OCI-LY3 (cell line): ENCODE results near the gene SYNPO2.

ENCODE experiments used
- H2AFZ ChIP-seq: fragments of 200-600, 300-600 bp; shearing (Covaris generic); 2 replicates; pipeline ENCODE4 v1.6.0; 2014; ENCODE audit warnings: antibody characterized with exemption, low read depth, low read length
- H3K27ac ChIP-seq: fragments of 200-600, 300-600 bp; sonication (generic); 2 replicates; pipeline ENCODE4 v1.5.1; 2014; ENCODE audit warnings: mild to moderate bottlenecking, low read length, moderate library complexity, mixed read lengths
- H3K27me3 ChIP-seq: fragments of 200-600, 300-600 bp; sonication (generic); 2 replicates; pipeline ENCODE4 v1.6.1; 2014; ENCODE audit warnings: low read depth, low read length, mixed read lengths
- H3K36me3 ChIP-seq: fragments of 200-600, 300-600 bp; sonication (generic); replicated peaks from 2 replicates; pipeline ENCODE3; 2014; ENCODE audit warnings: low read depth, low read length, mixed read lengths
- H3K4me1 ChIP-seq: fragments of 300-600, 200-600 bp; sonication (generic); 2 replicates; pipeline ENCODE4 v1.6.1; 2014; ENCODE audit warnings: low read length, mixed read lengths
- H3K4me2 ChIP-seq: fragments of 200-600, 300-600 bp; sonication (generic); 2 replicates; pipeline ENCODE4 v1.6.1; 2014; ENCODE audit warnings: low read length, mixed read lengths
- H3K4me3 ChIP-seq: fragments of 300-600, 200-600 bp; sonication (generic); 2 replicates; pipeline ENCODE4 v1.5.1; 2014; ENCODE audit warnings: antibody characterized with exemption, mild to moderate bottlenecking, low read length, moderate library complexity
- H3K79me2 ChIP-seq: fragments of 300-600, 200-600 bp; shearing (Covaris generic); 2 replicates; pipeline ENCODE4 v1.6.1; 2014; ENCODE audit warnings: mild to moderate bottlenecking, low read length, mixed read lengths
- H3K9ac ChIP-seq: fragments of 300-600, 200-600 bp; shearing (Covaris generic); 2 replicates; pipeline ENCODE4 v1.6.0; 2014; ENCODE audit warnings: mild to moderate bottlenecking, low read length, moderate library complexity
- H3K9me3 ChIP-seq: fragments of 200-600, 300-600 bp; shearing (Covaris generic); 2 replicates; pipeline ENCODE4 v1.6.1; 2014; ENCODE audit warnings: low read length, mixed read lengths; ENCODE audit not compliant: insufficient read depth
- H4K20me1 ChIP-seq: fragments of 200-600, 300-600 bp; sonication (generic); 2 replicates; pipeline ENCODE4 v1.6.1; 2016; ENCODE audit warnings: low read length, mixed read lengths; ENCODE audit not compliant: insufficient read depth
- EZH2phosphoT487 ChIP-seq: fragments of 200-600 bp; shearing (Covaris generic); IDR thresholded peaks from 2 replicates; pipeline ENCODE4 v1.6.1; 2018; ENCODE audit warnings: antibody characterized with exemption, mixed run types, low read depth
- TF ChIP-seq, protein P1 (sequence below): fragments of 200-600, 300-600 bp; sonication (generic); IDR thresholded peaks from 2 replicates; pipeline ENCODE4 v1.5.1; 2014; ENCODE audit warnings: antibody characterized with exemption, low read length, low read depth

SYNPO2 gene

DNA sequence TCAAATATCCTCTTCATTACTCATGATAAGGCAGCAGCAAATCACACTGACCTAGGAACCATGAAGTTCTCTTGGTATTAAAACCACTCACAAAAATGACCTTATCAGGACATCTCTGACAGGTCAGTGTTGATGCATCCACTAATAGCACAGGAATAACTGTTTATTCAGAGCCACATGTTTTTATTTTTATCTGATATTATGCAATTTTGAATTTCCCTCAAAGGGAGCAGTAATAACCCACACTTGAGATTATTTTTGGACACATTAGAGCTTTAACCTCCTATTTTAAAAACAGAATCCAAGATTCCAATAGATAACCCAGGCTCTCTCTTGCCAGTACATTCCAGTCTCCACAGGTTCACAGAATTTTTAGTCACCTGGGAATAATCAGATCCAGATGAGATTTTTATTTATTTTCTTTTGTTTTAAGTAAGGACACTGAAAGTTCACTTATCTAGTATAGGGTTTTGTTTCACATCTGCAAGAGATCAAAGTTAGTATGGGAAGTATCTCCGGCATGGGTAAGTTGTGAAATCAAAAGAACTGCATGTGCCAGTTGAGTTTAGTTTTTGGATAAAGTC is 210.7 kb downstream of the SYNPO2 start:
- Histone ChIP-seq H3K9ac (no peak overlapping the region), H3K79me2 (no peaks in the 10 kb centered on the region), H3K27me3 (no peaks in the 10 kb centered on the region), H3K27ac (no peak overlapping the region), H3K4me3 (no peak overlapping the region), H3K9me3 (no peaks in the 10 kb centered on the region), H3K36me3 (no peaks in the 10 kb centered on the region), H2AFZ (no peak overlapping the region), H3K4me2 (no peak overlapping the region), H3K4me1 (no peaks in the 10 kb centered on the region), H4K20me1 (no peaks in the 10 kb centered on the region)
- TF ChIP-seq, protein P1, sequence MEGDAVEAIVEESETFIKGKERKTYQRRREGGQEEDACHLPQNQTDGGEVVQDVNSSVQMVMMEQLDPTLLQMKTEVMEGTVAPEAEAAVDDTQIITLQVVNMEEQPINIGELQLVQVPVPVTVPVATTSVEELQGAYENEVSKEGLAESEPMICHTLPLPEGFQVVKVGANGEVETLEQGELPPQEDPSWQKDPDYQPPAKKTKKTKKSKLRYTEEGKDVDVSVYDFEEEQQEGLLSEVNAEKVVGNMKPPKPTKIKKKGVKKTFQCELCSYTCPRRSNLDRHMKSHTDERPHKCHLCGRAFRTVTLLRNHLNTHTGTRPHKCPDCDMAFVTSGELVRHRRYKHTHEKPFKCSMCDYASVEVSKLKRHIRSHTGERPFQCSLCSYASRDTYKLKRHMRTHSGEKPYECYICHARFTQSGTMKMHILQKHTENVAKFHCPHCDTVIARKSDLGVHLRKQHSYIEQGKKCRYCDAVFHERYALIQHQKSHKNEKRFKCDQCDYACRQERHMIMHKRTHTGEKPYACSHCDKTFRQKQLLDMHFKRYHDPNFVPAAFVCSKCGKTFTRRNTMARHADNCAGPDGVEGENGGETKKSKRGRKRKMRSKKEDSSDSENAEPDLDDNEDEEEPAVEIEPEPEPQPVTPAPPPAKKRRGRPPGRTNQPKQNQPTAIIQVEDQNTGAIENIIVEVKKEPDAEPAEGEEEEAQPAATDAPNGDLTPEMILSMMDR = no peak
- TF ChIP-seq EZH2phosphoT487 = no peak

DNA sequence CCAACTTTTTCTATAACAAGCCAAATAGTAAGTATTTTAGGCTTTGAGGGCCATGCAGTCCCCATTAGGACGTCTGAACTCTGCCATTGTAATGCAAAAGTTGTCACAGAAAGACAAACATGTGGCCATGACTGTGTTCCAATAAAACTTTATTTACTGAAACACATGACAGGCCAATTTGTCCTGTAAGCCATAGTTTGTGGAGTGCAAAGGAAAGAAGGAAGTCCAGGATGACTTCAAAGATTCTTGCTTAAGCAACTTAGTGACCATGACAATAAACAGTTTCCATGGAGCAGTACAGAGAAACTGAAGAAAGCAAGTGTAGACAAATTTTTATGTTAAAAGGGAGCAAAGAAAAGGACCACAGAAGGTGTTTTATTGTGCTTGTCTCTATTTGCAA is 212.0 kb downstream of the SYNPO2 start:
- no peaks in the 10 kb centered on the region for H3K79me2 ChIP-seq
- H3K36me3 ChIP-seq = no peaks in the 10 kb centered on the region
- no peaks in the 10 kb centered on the region for H4K20me1 ChIP-seq
- no peak overlapping the region for H3K9ac ChIP-seq
- H2AFZ ChIP-seq = no peak overlapping the region
- H3K4me1 ChIP-seq = no peaks in the 10 kb centered on the region
- no peak overlapping the region for H3K4me3 ChIP-seq
- H3K27ac ChIP-seq = no peak overlapping the region
- no peak overlapping the region for H3K4me2 ChIP-seq
- TF ChIP-seq EZH2phosphoT487 = no peak
- H3K9me3 ChIP-seq = no peaks in the 10 kb centered on the region
- H3K27me3 ChIP-seq = no peaks in the 10 kb centered on the region

DNA sequence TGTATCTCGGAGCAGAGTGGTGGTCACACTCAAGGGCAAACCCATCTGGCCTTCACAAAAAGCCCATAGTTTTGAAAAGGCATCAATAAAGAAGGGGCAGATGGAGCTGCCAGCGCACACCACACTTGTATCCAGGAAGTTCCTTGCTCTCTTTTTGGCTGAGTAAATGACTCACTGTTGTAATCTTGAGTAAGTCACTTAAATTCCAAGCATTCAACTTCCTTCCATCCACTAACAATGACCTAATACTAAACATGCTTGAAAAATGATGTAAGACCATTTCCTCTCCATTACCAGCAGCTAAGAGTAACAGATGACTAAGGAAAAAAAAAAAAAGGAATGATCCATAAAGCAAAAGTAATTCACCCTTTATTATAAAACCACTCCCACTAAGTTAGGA is 214.6 kb downstream of the SYNPO2 start:
- TF ChIP-seq EZH2phosphoT487 = no peak
- Histone ChIP-seq H3K4me3 (no peak overlapping the region), H3K9ac (no peak overlapping the region), H2AFZ (no peak overlapping the region), H3K79me2 (no peaks in the 10 kb centered on the region), H3K4me2 (no peak overlapping the region), H3K4me1 (no peaks in the 10 kb centered on the region), H3K27me3 (no peaks in the 10 kb centered on the region), H3K36me3 (no peaks in the 10 kb centered on the region), H3K9me3 (no peaks in the 10 kb centered on the region), H4K20me1 (no peaks in the 10 kb centered on the region), H3K27ac (no peak overlapping the region)

DNA sequence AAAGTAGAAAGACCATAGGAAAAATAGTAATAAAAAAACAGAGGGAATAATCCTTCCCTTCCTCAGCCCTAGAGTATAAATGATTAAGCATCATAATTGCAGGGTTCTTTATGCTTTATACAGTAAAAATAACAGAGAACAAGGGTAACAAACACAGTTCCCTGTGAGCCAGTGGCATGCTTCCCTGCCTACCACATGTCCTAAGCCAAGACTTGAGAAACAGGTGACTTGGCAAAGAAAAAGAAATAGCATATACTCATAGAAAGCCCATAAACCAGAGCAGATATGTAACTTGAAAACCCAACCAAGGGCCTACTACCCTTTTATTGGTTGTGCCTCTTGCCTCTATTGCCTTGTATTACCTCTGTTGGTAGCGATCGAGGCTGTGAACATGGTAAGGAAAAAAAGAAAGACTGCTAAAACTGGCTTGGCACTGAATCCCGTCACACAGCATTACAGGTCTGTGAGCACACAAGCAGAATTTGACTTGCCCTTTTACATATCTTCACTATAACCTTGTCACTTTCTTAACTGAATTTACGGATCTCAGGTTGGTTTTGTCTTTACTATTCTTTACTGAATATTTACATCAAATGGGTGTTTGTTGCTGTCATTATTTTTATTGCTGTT is 216.1 kb downstream of the SYNPO2 start:
- Histone ChIP-seq H3K9ac (no peak overlapping the region), H3K79me2 (no peaks in the 10 kb centered on the region), H4K20me1 (no peaks in the 10 kb centered on the region), H3K27me3 (no peaks in the 10 kb centered on the region), H3K4me2 (no peak overlapping the region), H3K9me3 (no peaks in the 10 kb centered on the region), H3K4me3 (no peak overlapping the region), H2AFZ (no peak overlapping the region), H3K36me3 (no peaks in the 10 kb centered on the region), H3K27ac (no peak overlapping the region), H3K4me1 (no peaks in the 10 kb centered on the region)
- TF ChIP-seq, protein P1 = no peak
- TF ChIP-seq EZH2phosphoT487 = no peak

DNA sequence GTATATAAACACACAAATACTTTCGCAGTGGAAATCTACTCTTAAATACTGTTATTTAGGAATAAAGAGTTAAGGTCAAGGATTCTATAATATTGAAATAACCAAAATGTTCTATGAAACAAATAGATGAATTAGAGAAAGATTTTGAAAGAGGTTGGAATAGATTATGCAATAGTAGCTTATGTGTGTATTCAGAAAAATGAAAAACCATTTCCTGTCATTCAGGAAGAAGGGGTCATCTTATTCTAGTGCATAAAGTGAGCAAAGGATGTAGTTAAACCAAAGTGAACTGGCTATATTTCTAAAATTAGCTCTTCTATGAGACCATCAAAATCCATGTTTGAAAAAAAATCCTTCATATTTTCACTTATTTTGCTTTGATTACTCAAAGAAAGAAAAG is 217.0 kb downstream of the SYNPO2 start:
- Histone ChIP-seq H2AFZ (no peak overlapping the region), H3K4me1 (no peaks in the 10 kb centered on the region), H3K79me2 (no peaks in the 10 kb centered on the region), H3K9ac (no peak overlapping the region), H3K27ac (no peak overlapping the region), H4K20me1 (no peaks in the 10 kb centered on the region), H3K4me3 (no peak overlapping the region), H3K27me3 (no peaks in the 10 kb centered on the region), H3K36me3 (no peaks in the 10 kb centered on the region), H3K9me3 (no peaks in the 10 kb centered on the region), H3K4me2 (no peak overlapping the region)
- no peak for TF ChIP-seq EZH2phosphoT487
